ENCODE measurements around the gene BUD31.

BUD31 gene

GRCh38 chr7:99408379-99409191 lies at the start of gene BUD31, which contains the start of gene PDAP1 (continued):
- TF ChIP-seq ZBTB10 (tag by site-specific recombination; IDR thresholded peaks at IDR 0.05) (no peak), ZNF16 (tag by site-specific recombination; IDR thresholded peaks at IDR 0.05; ENCODE audit: low read depth) (no peak), PATZ1 (tag by site-specific recombination; IDR thresholded peaks at IDR 0.05) (peak; percentile 15; the same call in 1 of the 2 replicates), ZNF600 (tag by site-specific recombination; IDR thresholded peaks at IDR 0.05) (peak; percentile 74; the same call in 1 of the 2 replicates), ZNF341 (tag by site-specific recombination; IDR thresholded peaks at IDR 0.05; ENCODE audit: low read depth) (peak; percentile 55), ZNF544 (tag by site-specific recombination; IDR thresholded peaks at IDR 0.05) (no peak), ZNF792 (tag by site-specific recombination; IDR thresholded peaks at IDR 0.05) (no peak), ZNF221 (tag by site-specific recombination; IDR thresholded peaks at IDR 0.05; ENCODE audit: borderline replicate concordance) (no peak), GLI2 (tag by site-specific recombination; IDR thresholded peaks at IDR 0.05; ENCODE audit: borderline replicate concordance, low read depth) (no peak), RBAK (tag by site-specific recombination; IDR thresholded peaks at IDR 0.05) (no peak), YY2 (tag by site-specific recombination; IDR thresholded peaks at IDR 0.05) (peak; percentile 86), ZNF624 (tag by site-specific recombination; IDR thresholded peaks at IDR 0.05) (no peak), ZNF704 (tag by site-specific recombination; IDR thresholded peaks at IDR 0.05) (no peak), ZSCAN23 (tag by site-specific recombination; IDR thresholded peaks at IDR 0.05) (peak; percentile 79), ZNF391 (tag by site-specific recombination; IDR thresholded peaks at IDR 0.05; ENCODE audit: borderline replicate concordance, low read depth) (no peak; the same call in 1 of the 2 replicates), ZNF670 (tag by site-specific recombination; IDR thresholded peaks at IDR 0.05; ENCODE audit: low read depth) (no peak), ZNF555 (tag by site-specific recombination; conservative IDR thresholded peaks at IDR 0.05) (no peak), ATF2 (tag by site-specific recombination; IDR thresholded peaks at IDR 0.05; ENCODE audit: low read depth) (peak; percentile 96), CTCF (tag by site-specific recombination; IDR thresholded peaks at IDR 0.05) (no peak), MEIS1 (CRISPR knock-in tag; IDR thresholded peaks at IDR 0.05; ENCODE audit: borderline replicate concordance) (no peak), ZNF777 (tag by site-specific recombination; IDR thresholded peaks at IDR 0.05; ENCODE audit: borderline replicate concordance) (no peak), KLF9 (tag by site-specific recombination; IDR thresholded peaks at IDR 0.05; ENCODE audit: low read depth) (peak; percentile 62; the same call in 1 of the 2 replicates), ZSCAN30 (tag by site-specific recombination; IDR thresholded peaks at IDR 0.05) (peak; percentile 87), HOXA7 (CRISPR knock-in tag; IDR thresholded peaks at IDR 0.05; ENCODE audit: borderline replicate concordance) (no peak), ZNF610 (tag by site-specific recombination; IDR thresholded peaks at IDR 0.05; ENCODE audit: borderline replicate concordance) (peak; percentile 87), PRDM10 (tag by site-specific recombination; IDR thresholded peaks at IDR 0.05) (peak; percentile 40; the same call in 1 of the 2 replicates)

Data from HEK293 (cell line).